Measurements from ENCODE around the gene CIB1. TPM values are rescaled to one million over a fixed set of nuclear protein-coding genes. Genes with fewer than 3 reads are reported as not detected.

The CIB1 gene
- total RNA-seq, 1 experiment from 2014 or later, result 39.7 TPM

DNA sequence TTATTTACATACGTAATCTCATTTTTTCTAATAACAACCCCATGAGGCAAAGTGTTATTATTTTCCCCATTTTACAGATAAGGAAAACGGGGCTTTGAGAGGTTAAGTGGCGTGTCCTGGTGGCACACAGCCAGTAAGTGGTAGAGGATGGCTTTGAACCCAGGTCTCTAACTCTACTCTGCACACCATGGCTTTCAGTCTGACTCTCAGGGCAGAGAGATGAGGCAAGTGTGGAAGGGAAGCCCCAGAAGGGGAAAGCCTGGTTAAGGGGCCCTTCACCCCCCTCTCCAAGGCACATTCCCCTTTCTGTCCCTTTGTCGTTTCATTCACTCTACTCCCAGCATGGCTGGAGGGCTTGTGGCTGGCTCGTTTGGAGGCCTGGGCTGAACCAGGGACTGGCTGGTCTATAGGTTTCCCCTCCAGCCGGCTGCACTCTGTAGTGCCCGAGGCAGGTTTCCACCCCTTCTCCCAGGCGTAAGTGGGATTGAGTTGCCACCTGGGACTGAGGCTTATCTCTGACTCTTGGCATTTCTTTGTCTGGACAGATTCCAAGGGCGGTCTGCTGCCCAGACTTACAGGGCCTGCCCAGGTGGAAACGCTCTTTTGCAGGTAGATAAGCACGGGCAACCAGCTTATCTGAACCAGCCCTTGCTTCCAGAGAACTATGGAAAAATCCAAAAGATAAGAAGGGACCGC, 20.5 kb downstream of the CIB1 start:
- ChIA-PET POLR2A (ENCODE audit: low non-redundant PET) (interaction anchor here (0.6 kb wide), 1 partner anchor 632 kb away, joined by 3 read pairs; no protein-coding TSS in a partner anchor), CTCF (no interaction called here)
- Histone ChIP-seq H3K4me1 (ENCODE audit: insufficient read depth, low read length, poor library complexity, severe bottlenecking) (peaks cover 34% of the 10 kb centered on the region), H3K9me3 (ENCODE audit: low read depth, low read length, poor library complexity, severe bottlenecking) (no peaks in the 10 kb centered on the region), H3K4me3 (ENCODE audit: low read depth, low read length, poor library complexity, severe bottlenecking) (no peak overlapping the region), H3K27ac (ENCODE audit: low read depth, low read length, poor library complexity, severe bottlenecking) (no peak overlapping the region), H3K36me3 (ENCODE audit: insufficient read depth, low read length, poor library complexity, severe bottlenecking) (no peaks in the 10 kb centered on the region), H3K27me3 (replicated peaks; ENCODE audit: insufficient read depth, low read depth, low read length, poor library complexity) (no peaks in the 10 kb centered on the region)
- intact Hi-C loops (cut with micrococcal nuclease; ENCODE audit: unreplicated experiment), result no loop called here
- no peak for DNase-seq (ENCODE audit: low spot score)
- no TSS peak for BruUV-seq (replicated peaks)
- TF ChIP-seq EZH2 (IDR thresholded peaks at IDR 0.05; ENCODE audit: borderline replicate concordance, low read depth, low read length, poor library complexity, severe bottlenecking), result no peak
- TF ChIP-seq, protein P1, sequence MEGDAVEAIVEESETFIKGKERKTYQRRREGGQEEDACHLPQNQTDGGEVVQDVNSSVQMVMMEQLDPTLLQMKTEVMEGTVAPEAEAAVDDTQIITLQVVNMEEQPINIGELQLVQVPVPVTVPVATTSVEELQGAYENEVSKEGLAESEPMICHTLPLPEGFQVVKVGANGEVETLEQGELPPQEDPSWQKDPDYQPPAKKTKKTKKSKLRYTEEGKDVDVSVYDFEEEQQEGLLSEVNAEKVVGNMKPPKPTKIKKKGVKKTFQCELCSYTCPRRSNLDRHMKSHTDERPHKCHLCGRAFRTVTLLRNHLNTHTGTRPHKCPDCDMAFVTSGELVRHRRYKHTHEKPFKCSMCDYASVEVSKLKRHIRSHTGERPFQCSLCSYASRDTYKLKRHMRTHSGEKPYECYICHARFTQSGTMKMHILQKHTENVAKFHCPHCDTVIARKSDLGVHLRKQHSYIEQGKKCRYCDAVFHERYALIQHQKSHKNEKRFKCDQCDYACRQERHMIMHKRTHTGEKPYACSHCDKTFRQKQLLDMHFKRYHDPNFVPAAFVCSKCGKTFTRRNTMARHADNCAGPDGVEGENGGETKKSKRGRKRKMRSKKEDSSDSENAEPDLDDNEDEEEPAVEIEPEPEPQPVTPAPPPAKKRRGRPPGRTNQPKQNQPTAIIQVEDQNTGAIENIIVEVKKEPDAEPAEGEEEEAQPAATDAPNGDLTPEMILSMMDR (conservative IDR thresholded peaks at IDR 0.05; ENCODE audit: low read depth, low read length), result no peak

DNA sequence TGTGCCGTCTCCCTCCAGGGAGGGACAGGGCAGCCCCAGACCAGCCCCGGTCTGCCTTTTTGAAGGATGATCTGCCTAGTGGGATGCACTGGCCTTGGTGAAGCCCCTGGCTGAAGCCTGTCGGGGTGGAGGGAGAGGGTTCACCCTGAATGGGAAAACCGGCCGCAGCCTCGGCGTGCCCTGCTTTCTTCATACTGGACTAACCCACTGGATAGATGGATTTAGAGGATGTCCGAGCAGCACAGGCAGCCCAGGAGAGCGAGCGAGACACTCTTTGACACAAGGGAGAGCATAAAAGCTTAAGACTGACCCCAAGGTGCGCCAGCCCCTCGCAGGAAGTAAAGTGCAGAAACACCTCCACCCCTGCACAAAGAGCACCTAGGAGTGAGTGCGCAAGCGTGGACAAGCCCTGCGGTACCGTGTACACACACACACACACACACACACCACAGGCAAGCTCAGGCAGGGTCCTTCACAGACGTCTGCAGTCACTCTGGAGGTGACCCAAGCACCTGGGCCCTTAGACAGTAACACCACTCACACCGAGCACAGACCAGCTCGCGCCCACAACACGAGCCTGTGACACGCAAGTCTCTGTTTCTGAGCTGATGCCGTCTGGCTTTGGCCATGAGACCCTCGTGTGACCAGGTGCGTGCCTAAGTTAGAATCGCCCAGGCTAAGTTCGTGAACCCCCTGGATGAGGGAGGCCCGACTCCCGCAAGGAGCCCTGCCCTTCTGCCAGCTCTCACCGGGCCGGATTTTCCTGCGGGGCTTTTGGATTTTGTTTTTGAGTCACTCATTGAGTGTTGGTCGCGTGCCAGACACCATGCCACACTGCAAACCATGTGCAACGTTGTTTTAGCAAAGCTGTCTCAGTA, 21.3 kb downstream of the CIB1 start:
- no peaks in the 10 kb centered on the region for H3K27me3 ChIP-seq (replicated peaks; ENCODE audit: insufficient read depth, low read depth, low read length, poor library complexity)
- peaks cover 34% of the 10 kb centered on the region for H3K4me1 ChIP-seq (ENCODE audit: insufficient read depth, low read length, poor library complexity, severe bottlenecking)
- no peak for TF ChIP-seq EZH2 (IDR thresholded peaks at IDR 0.05; ENCODE audit: borderline replicate concordance, low read depth, low read length, poor library complexity, severe bottlenecking)
- TF ChIP-seq, protein P1 (conservative IDR thresholded peaks at IDR 0.05; ENCODE audit: low read depth, low read length), result no peak
- no peaks in the 10 kb centered on the region for H3K36me3 ChIP-seq (ENCODE audit: insufficient read depth, low read length, poor library complexity, severe bottlenecking)
- intact Hi-C loops (cut with micrococcal nuclease; ENCODE audit: unreplicated experiment), result no loop called here
- no peaks in the 10 kb centered on the region for H3K9me3 ChIP-seq (ENCODE audit: low read depth, low read length, poor library complexity, severe bottlenecking)
- H3K27ac ChIP-seq (ENCODE audit: low read depth, low read length, poor library complexity, severe bottlenecking), result no peak overlapping the region
- H3K4me3 ChIP-seq (ENCODE audit: low read depth, low read length, poor library complexity, severe bottlenecking), result no peak overlapping the region
- DNase-seq (ENCODE audit: low spot score), result peak; percentile 38
- ChIA-PET POLR2A (ENCODE audit: low non-redundant PET) (interaction anchor here (0.6 kb wide), 1 partner anchor 632 kb away, joined by 3 read pairs; no protein-coding TSS in a partner anchor), CTCF (interaction anchor here (0.8 kb wide), 1 partner anchor 9 kb away, joined by 5 read pairs; no protein-coding TSS in a partner anchor)
- no TSS peak for BruUV-seq (replicated peaks)

DNA sequence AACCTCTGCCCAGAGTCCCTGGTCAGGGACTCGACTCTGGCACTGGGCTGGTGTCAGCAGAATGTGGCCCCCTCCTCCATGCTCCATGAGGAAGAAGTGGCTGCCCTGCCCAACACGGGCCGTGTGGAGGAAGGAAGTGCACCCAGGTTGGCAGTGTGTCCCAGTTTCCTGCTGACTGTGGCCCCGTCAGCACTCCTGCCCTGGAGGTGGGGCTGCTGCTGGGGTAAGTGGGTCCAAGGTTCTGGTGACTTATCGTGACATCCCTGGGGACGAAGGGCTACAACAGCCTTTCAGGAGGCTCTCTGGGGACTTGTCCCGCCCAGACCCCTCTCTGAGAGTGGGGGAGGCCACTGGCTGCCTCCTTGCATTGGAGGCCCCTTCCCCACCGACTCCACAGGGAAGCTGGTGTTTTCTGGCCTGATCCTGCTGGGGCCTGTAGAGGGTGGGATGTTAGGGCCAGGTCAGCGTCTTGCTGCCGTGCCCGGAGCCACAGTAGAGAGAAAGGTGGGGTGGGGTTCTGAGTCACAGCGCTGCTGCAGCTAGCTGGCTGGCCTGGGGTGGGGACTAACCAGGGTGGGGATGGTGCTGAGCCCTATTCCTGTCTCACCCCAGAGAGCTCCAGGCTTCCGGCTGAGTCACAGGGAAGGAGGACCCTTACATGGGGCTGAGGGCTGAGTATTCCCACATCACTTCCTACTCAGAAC, 22.1 kb downstream of the CIB1 start:
- POLR2A ChIA-PET (ENCODE audit: low non-redundant PET), result no interaction called here
- intact Hi-C loops (cut with micrococcal nuclease; ENCODE audit: unreplicated experiment), result no loop called here
- Histone ChIP-seq H3K9me3 (ENCODE audit: low read depth, low read length, poor library complexity, severe bottlenecking) (no peaks in the 10 kb centered on the region), H3K4me1 (ENCODE audit: insufficient read depth, low read length, poor library complexity, severe bottlenecking) (peaks cover 34% of the 10 kb centered on the region), H3K4me3 (ENCODE audit: low read depth, low read length, poor library complexity, severe bottlenecking) (no peak overlapping the region), H3K27me3 (replicated peaks; ENCODE audit: insufficient read depth, low read depth, low read length, poor library complexity) (no peaks in the 10 kb centered on the region), H3K36me3 (ENCODE audit: insufficient read depth, low read length, poor library complexity, severe bottlenecking) (no peaks in the 10 kb centered on the region), H3K27ac (ENCODE audit: low read depth, low read length, poor library complexity, severe bottlenecking) (no peak overlapping the region)
- TF ChIP-seq EZH2 (IDR thresholded peaks at IDR 0.05; ENCODE audit: borderline replicate concordance, low read depth, low read length, poor library complexity, severe bottlenecking), result no peak
- TF ChIP-seq, protein P1 (conservative IDR thresholded peaks at IDR 0.05; ENCODE audit: low read depth, low read length), result no peak
- CTCF ChIA-PET, result no interaction called here
- peak; percentile 41 for DNase-seq (ENCODE audit: low spot score)
- BruUV-seq (replicated peaks), result no TSS peak

Data from A673 (cell line).